ENCODE data around the gene SKA3. TPM values are rescaled to one million over a fixed set of nuclear protein-coding genes. Genes with fewer than 3 reads are reported as not detected.
"Not testable (repeated sequence)": the region's sequence is repeated elsewhere in the genome, so short reads cannot be mapped to it uniquely, and the experiment has no call there.

The SKA3 gene
- total RNA-seq, 2 experiments from 2014 or later = 32.8 to 33.8 TPM

DNA sequence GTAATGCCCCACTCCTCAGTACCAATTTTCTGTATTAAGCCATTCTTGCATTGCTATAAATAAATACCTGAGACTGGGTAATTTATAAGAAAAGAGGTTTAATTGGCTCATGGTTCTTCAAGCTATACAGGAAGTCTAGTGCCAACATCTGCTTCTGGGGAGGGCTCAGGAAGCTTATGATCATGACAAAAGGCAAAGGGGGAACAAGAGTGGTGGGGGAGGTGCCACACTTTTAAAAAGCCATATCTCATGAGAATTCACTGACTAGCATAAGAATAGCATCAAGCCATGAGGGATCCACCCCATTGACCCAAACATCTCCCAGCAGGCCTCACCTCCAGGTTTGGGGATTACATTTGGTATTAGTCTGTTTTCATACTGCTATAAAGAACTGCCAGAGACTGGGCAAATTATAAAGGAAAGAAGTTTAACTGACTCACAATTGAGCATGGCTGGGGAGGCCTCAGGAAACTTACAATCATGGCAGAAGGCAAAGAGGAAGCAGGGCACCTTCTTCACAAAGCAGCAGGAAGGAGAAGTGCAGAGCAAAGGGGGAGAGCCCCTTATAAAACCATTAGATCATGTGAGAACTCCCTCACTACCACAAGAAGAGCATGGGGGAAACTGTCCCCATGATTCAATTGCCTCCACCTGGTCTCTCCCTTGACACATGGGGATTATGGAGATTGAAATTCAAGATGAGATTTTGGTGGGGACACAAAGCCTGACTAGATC lies 25.3 kb upstream of the SKA3 start:
- not testable (repeated sequence) for H3K4me1 Mint-ChIP-seq (ENCODE audit: low read depth)

DNA sequence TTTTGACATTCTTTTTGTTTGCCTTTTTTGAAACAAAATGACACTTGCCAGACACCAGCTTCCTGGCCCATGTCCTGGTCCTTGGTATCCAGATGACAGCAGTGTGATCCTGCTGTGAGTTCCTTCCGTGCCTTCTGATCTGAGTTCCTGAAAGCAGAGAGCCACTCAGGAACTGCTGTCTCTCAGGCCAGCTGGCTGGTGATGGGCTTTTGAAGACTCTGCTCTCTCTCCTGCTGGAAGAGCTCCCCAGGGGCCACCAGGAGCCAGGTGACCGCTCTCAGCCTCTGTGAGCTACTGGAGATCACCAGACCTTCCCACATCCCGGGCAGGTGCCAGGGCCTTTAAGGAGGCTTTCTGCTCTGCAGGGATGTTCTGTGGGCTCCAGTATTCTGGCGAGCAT lies 22.0 kb upstream of the SKA3 start:
- H3K36me3 Mint-ChIP-seq (ENCODE audit: low read depth); H3K9me3 Mint-ChIP-seq; intact Hi-C loops (cut with micrococcal nuclease); H3K27ac Mint-ChIP-seq; CTCF ChIA-PET; H3K4me1 Mint-ChIP-seq (ENCODE audit: low read depth); DNase-seq; H3K4me3 Mint-ChIP-seq: not testable (repeated sequence)
- peaks cover 11% of the 10 kb centered on the region for H3K27me3 Mint-ChIP-seq (ENCODE audit: low read depth)

More for the DNA sequence above, 25.3 kb upstream of the SKA3 start:
- H3K9me3 Mint-ChIP-seq; CTCF ChIA-PET; intact Hi-C loops (cut with micrococcal nuclease); H3K27ac Mint-ChIP-seq; DNase-seq; H3K4me3 Mint-ChIP-seq; H3K27me3 Mint-ChIP-seq (ENCODE audit: low read depth); H3K36me3 Mint-ChIP-seq (ENCODE audit: low read depth): not testable (repeated sequence)

DNA sequence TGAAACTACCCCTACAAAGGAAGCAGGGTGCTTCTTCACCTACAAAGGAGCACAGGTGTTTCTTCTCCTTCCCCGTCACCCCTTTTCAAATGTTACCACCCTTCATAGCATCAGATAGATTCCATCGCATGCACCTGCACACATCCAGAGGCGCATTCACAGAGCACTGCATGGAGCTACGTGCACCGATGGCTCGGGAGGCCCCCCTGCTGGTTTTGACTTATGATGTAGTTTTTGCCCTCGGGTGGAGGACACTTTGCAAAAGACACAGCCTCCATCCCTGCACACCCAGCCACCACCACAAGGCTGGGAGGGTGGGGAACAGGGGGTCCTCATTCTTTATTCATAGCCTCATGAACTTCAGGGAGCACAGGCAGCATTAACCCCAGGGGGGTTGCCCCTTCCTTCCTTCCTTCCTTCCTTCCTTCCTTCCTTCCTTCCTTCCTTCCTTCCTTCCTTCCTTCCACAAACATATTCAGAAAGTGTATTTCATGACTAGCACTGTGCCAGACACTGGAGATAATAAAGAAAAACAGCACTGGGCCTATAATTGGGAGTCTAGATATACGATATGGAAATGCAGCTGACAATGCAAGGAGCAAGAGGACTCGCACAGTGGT lies 21.4 kb upstream of the SKA3 start:
- peaks cover 11% of the 10 kb centered on the region for H3K27me3 Mint-ChIP-seq (ENCODE audit: low read depth)

DNA sequence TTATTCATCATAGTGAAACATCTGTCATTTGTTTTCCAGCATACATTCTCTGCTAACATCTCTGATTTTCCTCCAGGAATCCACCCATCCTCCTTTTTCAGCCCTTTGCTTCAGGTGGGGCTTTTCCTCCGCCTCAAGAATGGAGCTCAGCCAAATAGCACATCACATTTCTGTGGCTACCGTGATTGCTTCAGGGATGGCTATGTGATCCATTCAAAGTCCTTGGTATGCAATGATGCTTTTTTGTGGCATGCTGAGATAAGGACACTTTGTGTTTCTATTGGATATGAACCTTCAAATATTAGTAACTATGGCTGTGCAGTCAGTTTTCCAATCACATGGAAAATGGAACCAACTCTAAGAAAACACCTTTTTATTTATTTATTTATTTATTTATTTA lies 18.4 kb upstream of the SKA3 start:
- H3K4me1 Mint-ChIP-seq (ENCODE audit: low read depth) = not testable (repeated sequence)

More for the DNA sequence above, 21.4 kb upstream of the SKA3 start:
- H3K36me3 Mint-ChIP-seq (ENCODE audit: low read depth); H3K4me3 Mint-ChIP-seq; H3K27ac Mint-ChIP-seq; CTCF ChIA-PET; H3K9me3 Mint-ChIP-seq; intact Hi-C loops (cut with micrococcal nuclease); DNase-seq; H3K4me1 Mint-ChIP-seq (ENCODE audit: low read depth): not testable (repeated sequence)

DNA sequence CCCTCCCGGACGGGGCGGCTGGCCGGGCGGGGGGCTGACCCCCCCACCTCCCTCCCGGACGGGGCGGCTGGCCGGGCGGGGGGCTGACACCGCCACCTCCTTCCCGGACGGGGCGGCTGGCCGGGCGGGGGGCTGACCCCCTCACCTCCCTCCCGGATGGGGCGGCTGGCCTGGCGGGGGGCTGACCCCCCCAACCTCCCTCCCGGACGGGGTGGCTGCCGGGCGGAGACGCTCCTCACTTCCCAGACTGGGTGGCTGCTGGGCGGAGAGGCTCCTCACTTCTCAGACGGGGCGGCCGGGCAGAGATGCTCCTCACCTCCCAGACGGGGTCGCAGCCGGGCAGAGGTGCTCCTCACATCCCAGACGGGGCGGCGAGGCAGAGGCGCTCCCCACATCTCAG lies 10.1 kb upstream of the SKA3 start:
- H3K27me3 Mint-ChIP-seq (ENCODE audit: low read depth); DNase-seq; CTCF ChIA-PET; H3K36me3 Mint-ChIP-seq (ENCODE audit: low read depth); H3K27ac Mint-ChIP-seq; intact Hi-C loops (cut with micrococcal nuclease); H3K4me3 Mint-ChIP-seq; H3K4me1 Mint-ChIP-seq (ENCODE audit: low read depth); H3K9me3 Mint-ChIP-seq: not testable (repeated sequence)

More for the DNA sequence above, 18.4 kb upstream of the SKA3 start:
- H3K4me3 Mint-ChIP-seq; H3K9me3 Mint-ChIP-seq; CTCF ChIA-PET; DNase-seq; intact Hi-C loops (cut with micrococcal nuclease); H3K36me3 Mint-ChIP-seq (ENCODE audit: low read depth); H3K27ac Mint-ChIP-seq: not testable (repeated sequence)
- peaks cover 11% of the 10 kb centered on the region for H3K27me3 Mint-ChIP-seq (ENCODE audit: low read depth)

DNA sequence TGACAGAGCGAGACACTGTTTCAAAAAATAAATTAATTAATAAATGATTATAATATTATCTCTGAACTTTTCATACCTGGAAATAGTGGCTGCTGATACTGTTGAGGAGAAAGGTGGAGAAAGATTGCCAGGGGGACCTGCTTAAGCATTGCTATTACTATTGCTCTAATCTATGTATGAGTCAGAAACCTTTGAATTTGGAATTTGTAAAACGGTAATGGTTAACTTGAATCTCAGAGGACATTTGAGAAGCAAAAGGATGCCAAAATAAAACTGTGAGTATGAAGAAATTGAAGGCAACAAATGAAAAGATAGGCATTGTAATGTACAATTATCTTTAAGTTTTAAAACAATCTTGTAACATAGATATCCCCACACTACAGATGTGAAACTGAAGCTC lies 5.3 kb upstream of the SKA3 start:
- Mint-ChIP-seq H3K9me3 (no peaks in the 10 kb centered on the region), H3K4me3 (no peak overlapping the region), H3K36me3 (ENCODE audit: low read depth) (peaks cover 16% of the 10 kb centered on the region), H3K4me1 (ENCODE audit: low read depth) (peaks cover 11% of the 10 kb centered on the region), H3K27ac (no peak overlapping the region), H3K27me3 (ENCODE audit: low read depth) (no peaks in the 10 kb centered on the region)
- CTCF ChIA-PET = interaction anchor here (2.0 kb wide), 1 partner anchor 296 kb away, joined by 4 read pairs; no protein-coding TSS in a partner anchor
- intact Hi-C loops (cut with micrococcal nuclease) = loop anchor here (2.0 kb wide), 1 partner anchor 297 kb away; no protein-coding TSS in a partner anchor
- no peak for DNase-seq

DNA sequence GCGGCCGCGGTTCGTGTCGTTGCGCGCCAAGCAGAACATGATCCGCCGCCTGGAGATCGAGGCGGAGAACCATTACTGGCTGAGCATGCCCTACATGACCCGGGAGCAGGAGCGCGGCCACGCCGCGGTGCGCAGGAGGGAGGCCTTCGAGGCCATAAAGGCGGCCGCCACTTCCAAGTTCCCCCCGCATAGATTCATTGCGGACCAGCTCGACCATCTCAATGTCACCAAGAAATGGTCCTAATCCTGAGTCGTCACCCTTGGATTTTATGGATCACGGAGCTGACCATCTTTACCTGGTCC lies 581 bp upstream of the SKA3 start:
- CTCF ChIA-PET = interaction anchor here (0.6 to 2.2 kb wide), 7 partner anchors 10 to 300 kb away, joined by 3 to 10 read pairs (median 4); no protein-coding TSS in a partner anchor
- H3K27me3 Mint-ChIP-seq (ENCODE audit: low read depth) = no peaks in the 10 kb centered on the region
- H3K36me3 Mint-ChIP-seq (ENCODE audit: low read depth) = peaks cover 26% of the 10 kb centered on the region
- intact Hi-C loops (cut with micrococcal nuclease) = loop anchor here (1.0 to 5.0 kb wide), 12 partner anchors 122 to 1315 kb away; partner anchors contain the start of genes EEF1AKMT1, FGF9, IFT88 and IL17D
- peak; percentile 48 for DNase-seq
- H3K4me3 Mint-ChIP-seq = peak overlapping the region; percentile 99
- peak overlapping the region; percentile 97 for H3K27ac Mint-ChIP-seq
- H3K4me1 Mint-ChIP-seq (ENCODE audit: low read depth) = peaks cover 24% of the 10 kb centered on the region
- no peaks in the 10 kb centered on the region for H3K9me3 Mint-ChIP-seq

DNA sequence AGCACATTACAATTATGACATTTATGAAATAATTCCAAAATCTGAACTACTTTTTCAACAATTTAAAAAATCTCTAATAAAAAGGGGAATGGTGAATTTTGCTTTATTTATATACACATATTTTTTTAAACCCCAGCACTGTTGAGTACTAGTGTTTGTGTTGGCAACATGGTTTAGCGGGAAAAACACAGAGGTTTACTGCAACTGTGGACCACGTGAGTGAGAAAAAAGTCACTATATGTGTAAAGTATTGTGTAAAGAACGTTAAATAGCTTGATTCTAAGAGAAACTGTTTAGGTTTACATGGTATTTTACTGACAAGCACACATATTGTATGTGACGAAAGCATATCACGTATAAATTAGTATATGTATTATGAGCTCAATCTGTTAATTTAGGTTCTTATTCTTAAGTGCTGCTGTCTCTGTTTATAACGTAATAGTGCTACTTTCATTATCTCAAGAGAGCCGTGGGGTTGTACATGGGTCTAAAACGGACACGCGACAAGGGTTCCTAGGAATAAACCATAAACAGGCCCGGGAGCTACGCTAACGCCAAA lies 617 bp downstream of the SKA3 start:
- peak overlapping the region; percentile 99 for H3K4me3 Mint-ChIP-seq
- no peaks in the 10 kb centered on the region for H3K27me3 Mint-ChIP-seq (ENCODE audit: low read depth)
- no peaks in the 10 kb centered on the region for H3K9me3 Mint-ChIP-seq
- CTCF ChIA-PET = interaction anchor here (0.7 to 1.0 kb wide), 3 partner anchors 13 to 290 kb away, joined by 3 to 4 read pairs (median 4); no protein-coding TSS in a partner anchor
- H3K27ac Mint-ChIP-seq = peak overlapping the region; percentile 97
- peaks cover 33% of the 10 kb centered on the region for H3K36me3 Mint-ChIP-seq (ENCODE audit: low read depth)
- DNase-seq = no peak
- intact Hi-C loops (cut with micrococcal nuclease) = loop anchor here (1.0 to 5.0 kb wide), 12 partner anchors 123 to 1313 kb away; partner anchors contain the start of genes EEF1AKMT1, FGF9, IFT88 and IL17D
- H3K4me1 Mint-ChIP-seq (ENCODE audit: low read depth) = peaks cover 24% of the 10 kb centered on the region

DNA sequence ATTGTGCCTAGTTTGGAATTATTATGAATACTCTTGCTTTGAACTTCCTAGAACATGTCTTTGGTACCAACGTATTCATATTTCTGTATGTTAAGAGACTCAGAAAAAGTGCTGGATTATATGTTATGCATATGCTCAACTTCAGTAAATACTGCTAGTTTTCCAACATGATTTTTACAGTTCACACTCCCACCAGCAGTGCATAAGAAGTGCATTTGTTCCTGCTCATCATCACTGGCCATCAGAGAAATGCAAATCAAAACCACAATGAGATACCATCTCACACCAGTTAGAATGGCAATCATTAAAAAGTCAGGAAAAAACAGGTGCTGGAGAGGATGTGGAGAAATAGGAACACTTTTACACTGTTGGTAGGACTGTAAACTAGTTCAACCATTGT lies 2.6 kb downstream of the SKA3 start:
- H3K27me3 Mint-ChIP-seq (ENCODE audit: low read depth); intact Hi-C loops (cut with micrococcal nuclease); H3K9me3 Mint-ChIP-seq; DNase-seq; H3K4me3 Mint-ChIP-seq; CTCF ChIA-PET; H3K27ac Mint-ChIP-seq: not testable (repeated sequence)
- H3K36me3 Mint-ChIP-seq (ENCODE audit: low read depth) = peaks cover 44% of the 10 kb centered on the region
- peaks cover 24% of the 10 kb centered on the region for H3K4me1 Mint-ChIP-seq (ENCODE audit: low read depth)

DNA sequence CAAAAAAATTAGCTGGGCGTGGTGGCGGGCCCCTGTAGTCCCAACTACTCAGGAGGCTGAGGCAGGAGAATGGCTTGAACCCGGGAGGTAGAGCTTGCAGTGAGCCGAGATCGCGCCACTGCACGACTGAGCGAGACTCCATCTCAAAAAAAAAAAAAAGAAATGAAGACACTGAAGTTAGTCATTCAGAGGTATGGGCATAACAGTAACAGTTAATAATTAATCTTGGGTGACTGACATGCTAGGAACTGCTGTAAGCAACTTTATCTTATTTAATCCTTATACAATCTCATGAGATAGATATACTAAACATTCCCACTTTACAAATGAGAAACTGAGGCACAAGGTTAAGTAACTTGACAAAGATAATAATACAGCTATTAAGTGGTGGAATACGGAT lies 4.9 kb downstream of the SKA3 start:
- Mint-ChIP-seq H3K36me3 (ENCODE audit: low read depth) (peaks cover 39% of the 10 kb centered on the region), H3K9me3 (no peaks in the 10 kb centered on the region), H3K27me3 (ENCODE audit: low read depth) (no peaks in the 10 kb centered on the region), H3K4me1 (ENCODE audit: low read depth) (peaks cover 13% of the 10 kb centered on the region), H3K4me3 (no peak overlapping the region), H3K27ac (no peak overlapping the region)
- CTCF ChIA-PET = interaction anchor here (0.9 kb wide), 1 partner anchor 8 kb away, joined by 3 read pairs; no protein-coding TSS in a partner anchor
- intact Hi-C loops (cut with micrococcal nuclease) = no loop called here
- DNase-seq = no peak

DNA sequence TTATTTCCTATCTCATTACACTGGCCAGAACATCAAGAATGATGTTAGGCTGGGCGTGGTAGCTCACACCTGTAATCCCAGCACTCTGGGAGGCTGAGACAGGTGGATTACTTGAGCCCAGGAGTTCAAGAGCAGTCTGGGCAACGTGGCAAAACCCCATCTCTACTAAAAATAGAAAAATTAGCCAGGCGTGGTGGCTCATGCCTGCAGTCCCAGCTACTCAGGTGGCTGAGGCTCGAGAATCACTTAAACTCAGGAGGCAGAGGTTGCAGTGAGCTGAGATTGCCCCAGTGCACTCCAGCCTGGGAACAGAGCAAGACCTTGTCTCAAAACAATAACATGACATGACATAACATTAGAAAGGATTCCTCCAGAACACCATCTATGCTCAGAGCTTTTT lies 10.7 kb downstream of the SKA3 start:
- H3K4me3 Mint-ChIP-seq; H3K4me1 Mint-ChIP-seq (ENCODE audit: low read depth); H3K9me3 Mint-ChIP-seq; intact Hi-C loops (cut with micrococcal nuclease); DNase-seq; H3K27me3 Mint-ChIP-seq (ENCODE audit: low read depth); H3K27ac Mint-ChIP-seq: not testable (repeated sequence)
- CTCF ChIA-PET = interaction anchor here (0.9 kb wide), 1 partner anchor 312 kb away, joined by 3 read pairs; no protein-coding TSS in a partner anchor
- H3K36me3 Mint-ChIP-seq (ENCODE audit: low read depth) = peaks cover 27% of the 10 kb centered on the region

DNA sequence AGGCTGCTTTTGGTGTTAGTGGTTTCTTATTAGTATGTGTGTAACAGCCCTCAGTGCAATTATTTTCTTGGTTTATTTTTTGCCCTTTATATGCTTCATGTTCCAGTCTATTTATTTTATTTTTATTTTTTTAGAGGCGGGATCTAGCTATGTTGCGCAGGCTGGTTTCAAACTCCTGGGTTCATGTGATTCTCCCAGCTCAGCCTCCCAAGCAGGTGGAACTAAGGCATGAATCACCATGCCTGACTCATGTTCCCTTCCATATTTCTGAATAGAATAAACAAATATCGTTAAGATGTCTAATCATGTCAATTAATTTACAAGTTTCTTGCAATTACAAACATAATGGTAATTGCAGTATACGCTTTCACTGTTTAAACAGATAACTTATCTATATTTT lies 11.7 kb downstream of the SKA3 start:
- Mint-ChIP-seq H3K27me3 (ENCODE audit: low read depth) (no peaks in the 10 kb centered on the region), H3K9me3 (no peaks in the 10 kb centered on the region), H3K4me1 (ENCODE audit: low read depth) (no peaks in the 10 kb centered on the region), H3K36me3 (ENCODE audit: low read depth) (peaks cover 27% of the 10 kb centered on the region), H3K4me3 (no peak overlapping the region), H3K27ac (no peak overlapping the region)
- no peak for DNase-seq
- CTCF ChIA-PET = no interaction called here
- intact Hi-C loops (cut with micrococcal nuclease) = no loop called here

Measured in activated naive CD4-positive, alpha-beta T cell treated with anti-CD3 and anti-CD28 coated beads for 36 hours (primary cell).